GM23338 (cell line): ENCODE measurements around the gene PDZD8.

Experiments used
- EZH2phosphoT487 ChIP-seq: fragments of 200-600 bp; sonication (generic); IDR thresholded peaks from one replicate; pipeline ENCODE4 v1.8.1; 2018; ENCODE audit warnings: antibody characterized with exemption; ENCODE audit not compliant: unreplicated experiment
- JUNB ChIP-seq: IDR thresholded peaks from one replicate; pipeline ENCODE4 v1.6.1; 2016; ENCODE audit warnings: antibody characterized with exemption; ENCODE audit not compliant: unreplicated experiment
- POLR2AphosphoS5 ChIP-seq: IDR thresholded peaks from 2 replicates; pipeline ENCODE4 v1.6.1; 2016; ENCODE audit warnings: antibody characterized with exemption, low read depth
- TF ChIP-seq, protein P1 (sequence below), 2 experiments: fragments of 200-600 bp in 1 of 2; sonication (generic) in 1 of 2; conservative IDR thresholded peaks; 2 replicates each; pipeline versions ENCODE4 v1.5.1 to v1.6.1; 2016 to 2017; ENCODE audit warnings: antibody characterized with exemption in 2 of 2, low read depth in 2 of 2, mild to moderate bottlenecking in 2 of 2, moderate library complexity in 1 of 2
- TF ChIP-seq, protein P2 (sequence below): IDR thresholded peaks from 2 replicates; pipeline ENCODE4 v1.6.1; 2016; ENCODE audit warnings: antibody characterized with exemption
- TF ChIP-seq, protein P3 (sequence below): fragments of 250-450 bp; sonication (Bioruptor Pico); IDR thresholded peaks from 2 replicates; pipeline ENCODE4 v1.5.0; 2020; ENCODE audit warnings: mild to moderate bottlenecking, moderate library complexity

DNA sequence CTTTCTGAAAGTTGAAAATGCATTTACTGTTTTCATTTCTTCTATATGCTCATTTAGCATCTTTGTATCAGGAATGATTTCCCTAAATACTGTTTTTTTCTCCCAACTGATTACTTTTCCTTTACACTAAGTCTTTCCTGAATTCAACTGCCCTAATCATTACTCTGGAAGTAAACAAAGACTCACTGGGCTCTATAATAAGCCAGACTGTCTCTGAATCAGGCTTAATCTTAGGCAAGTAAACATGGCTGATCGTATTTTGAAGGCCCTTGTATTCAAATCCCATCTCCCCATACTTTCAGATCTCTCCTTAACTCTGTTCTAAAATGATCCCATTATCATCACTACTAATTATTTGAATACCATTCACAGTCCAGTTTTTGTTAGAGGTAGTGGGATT is 61.6 kb downstream of the PDZD8 start:
- TF ChIP-seq, protein P1, sequence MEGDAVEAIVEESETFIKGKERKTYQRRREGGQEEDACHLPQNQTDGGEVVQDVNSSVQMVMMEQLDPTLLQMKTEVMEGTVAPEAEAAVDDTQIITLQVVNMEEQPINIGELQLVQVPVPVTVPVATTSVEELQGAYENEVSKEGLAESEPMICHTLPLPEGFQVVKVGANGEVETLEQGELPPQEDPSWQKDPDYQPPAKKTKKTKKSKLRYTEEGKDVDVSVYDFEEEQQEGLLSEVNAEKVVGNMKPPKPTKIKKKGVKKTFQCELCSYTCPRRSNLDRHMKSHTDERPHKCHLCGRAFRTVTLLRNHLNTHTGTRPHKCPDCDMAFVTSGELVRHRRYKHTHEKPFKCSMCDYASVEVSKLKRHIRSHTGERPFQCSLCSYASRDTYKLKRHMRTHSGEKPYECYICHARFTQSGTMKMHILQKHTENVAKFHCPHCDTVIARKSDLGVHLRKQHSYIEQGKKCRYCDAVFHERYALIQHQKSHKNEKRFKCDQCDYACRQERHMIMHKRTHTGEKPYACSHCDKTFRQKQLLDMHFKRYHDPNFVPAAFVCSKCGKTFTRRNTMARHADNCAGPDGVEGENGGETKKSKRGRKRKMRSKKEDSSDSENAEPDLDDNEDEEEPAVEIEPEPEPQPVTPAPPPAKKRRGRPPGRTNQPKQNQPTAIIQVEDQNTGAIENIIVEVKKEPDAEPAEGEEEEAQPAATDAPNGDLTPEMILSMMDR (conservative IDR thresholded peaks at IDR 0.05; ENCODE audit: low read depth in 2 of 2), result no peak
- no peak for TF ChIP-seq POLR2AphosphoS5
- TF ChIP-seq EZH2phosphoT487, result no peak
- TF ChIP-seq, protein P2, sequence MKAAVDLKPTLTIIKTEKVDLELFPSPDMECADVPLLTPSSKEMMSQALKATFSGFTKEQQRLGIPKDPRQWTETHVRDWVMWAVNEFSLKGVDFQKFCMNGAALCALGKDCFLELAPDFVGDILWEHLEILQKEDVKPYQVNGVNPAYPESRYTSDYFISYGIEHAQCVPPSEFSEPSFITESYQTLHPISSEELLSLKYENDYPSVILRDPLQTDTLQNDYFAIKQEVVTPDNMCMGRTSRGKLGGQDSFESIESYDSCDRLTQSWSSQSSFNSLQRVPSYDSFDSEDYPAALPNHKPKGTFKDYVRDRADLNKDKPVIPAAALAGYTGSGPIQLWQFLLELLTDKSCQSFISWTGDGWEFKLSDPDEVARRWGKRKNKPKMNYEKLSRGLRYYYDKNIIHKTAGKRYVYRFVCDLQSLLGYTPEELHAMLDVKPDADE, result no peak
- no peak for TF ChIP-seq JUNB
- TF ChIP-seq, protein P3, sequence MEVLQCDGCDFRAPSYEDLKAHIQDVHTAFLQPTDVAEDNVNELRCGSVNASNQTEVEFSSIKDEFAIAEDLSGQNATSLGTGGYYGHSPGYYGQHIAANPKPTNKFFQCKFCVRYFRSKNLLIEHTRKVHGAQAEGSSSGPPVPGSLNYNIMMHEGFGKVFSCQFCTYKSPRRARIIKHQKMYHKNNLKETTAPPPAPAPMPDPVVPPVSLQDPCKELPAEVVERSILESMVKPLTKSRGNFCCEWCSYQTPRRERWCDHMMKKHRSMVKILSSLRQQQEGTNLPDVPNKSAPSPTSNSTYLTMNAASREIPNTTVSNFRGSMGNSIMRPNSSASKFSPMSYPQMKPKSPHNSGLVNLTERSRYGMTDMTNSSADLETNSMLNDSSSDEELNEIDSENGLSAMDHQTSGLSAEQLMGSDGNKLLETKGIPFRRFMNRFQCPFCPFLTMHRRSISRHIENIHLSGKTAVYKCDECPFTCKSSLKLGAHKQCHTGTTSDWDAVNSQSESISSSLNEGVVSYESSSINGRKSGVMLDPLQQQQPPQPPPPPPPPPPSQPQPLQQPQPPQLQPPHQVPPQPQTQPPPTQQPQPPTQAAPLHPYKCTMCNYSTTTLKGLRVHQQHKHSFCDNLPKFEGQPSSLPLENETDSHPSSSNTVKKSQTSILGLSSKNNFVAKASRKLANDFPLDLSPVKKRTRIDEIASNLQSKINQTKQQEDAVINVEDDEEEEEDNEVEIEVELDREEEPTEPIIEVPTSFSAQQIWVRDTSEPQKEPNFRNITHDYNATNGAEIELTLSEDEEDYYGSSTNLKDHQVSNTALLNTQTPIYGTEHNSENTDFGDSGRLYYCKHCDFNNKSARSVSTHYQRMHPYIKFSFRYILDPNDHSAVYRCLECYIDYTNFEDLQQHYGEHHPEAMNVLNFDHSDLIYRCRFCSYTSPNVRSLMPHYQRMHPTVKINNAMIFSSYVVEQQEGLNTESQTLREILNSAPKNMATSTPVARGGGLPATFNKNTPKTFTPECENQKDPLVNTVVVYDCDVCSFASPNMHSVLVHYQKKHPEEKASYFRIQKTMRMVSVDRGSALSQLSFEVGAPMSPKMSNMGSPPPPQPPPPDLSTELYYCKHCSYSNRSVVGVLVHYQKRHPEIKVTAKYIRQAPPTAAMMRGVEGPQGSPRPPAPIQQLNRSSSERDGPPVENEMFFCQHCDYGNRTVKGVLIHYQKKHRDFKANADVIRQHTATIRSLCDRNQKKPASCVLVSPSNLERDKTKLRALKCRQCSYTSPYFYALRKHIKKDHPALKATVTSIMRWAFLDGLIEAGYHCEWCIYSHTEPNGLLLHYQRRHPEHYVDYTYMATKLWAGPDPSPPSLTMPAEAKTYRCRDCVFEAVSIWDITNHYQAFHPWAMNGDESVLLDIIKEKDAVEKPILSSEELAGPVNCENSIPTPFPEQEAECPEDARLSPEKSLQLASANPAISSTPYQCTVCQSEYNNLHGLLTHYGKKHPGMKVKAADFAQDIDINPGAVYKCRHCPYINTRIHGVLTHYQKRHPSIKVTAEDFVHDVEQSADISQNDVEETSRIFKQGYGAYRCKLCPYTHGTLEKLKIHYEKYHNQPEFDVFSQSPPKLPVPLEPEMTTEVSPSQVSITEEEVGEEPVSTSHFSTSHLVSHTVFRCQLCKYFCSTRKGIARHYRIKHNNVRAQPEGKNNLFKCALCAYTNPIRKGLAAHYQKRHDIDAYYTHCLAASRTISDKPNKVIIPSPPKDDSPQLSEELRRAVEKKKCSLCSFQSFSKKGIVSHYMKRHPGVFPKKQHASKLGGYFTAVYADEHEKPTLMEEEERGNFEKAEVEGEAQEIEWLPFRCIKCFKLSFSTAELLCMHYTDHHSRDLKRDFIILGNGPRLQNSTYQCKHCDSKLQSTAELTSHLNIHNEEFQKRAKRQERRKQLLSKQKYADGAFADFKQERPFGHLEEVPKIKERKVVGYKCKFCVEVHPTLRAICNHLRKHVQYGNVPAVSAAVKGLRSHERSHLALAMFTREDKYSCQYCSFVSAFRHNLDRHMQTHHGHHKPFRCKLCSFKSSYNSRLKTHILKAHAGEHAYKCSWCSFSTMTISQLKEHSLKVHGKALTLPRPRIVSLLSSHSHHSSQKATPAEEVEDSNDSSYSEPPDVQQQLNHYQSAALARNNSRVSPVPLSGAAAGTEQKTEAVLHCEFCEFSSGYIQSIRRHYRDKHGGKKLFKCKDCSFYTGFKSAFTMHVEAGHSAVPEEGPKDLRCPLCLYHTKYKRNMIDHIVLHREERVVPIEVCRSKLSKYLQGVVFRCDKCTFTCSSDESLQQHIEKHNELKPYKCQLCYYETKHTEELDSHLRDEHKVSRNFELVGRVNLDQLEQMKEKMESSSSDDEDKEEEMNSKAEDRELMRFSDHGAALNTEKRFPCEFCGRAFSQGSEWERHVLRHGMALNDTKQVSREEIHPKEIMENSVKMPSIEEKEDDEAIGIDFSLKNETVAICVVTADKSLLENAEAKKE, result no peak
